Measurements from ENCODE around the gene MACROD2.

Gene MACROD2

GRCh38 chr20:14820771-14821170 lies 825.5 kb downstream of the MACROD2 start:
- no peak for DNase-seq (ENCODE audit: low read depth)

DNA sequence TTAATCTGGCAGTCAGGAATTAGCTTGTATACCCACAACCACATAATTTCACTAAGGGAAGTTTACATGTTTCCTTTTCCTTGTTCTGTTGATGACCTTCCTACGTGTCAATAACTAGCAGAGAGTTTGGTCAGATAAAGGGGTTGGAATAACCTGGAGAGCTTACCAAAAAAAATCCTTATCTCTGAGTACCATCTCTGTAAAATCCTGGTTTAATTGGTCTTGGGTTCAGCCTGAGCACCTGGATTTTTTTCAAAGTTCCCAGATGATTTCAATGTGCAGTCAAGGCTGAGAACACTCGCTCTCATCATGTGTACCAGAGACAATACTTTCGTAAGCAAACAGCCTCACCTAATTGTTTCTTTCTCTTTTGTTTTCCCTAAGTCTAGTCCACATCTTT lies 825.9 kb downstream of the MACROD2 start:
- DNase-seq (ENCODE audit: low read depth): no peak

DNA sequence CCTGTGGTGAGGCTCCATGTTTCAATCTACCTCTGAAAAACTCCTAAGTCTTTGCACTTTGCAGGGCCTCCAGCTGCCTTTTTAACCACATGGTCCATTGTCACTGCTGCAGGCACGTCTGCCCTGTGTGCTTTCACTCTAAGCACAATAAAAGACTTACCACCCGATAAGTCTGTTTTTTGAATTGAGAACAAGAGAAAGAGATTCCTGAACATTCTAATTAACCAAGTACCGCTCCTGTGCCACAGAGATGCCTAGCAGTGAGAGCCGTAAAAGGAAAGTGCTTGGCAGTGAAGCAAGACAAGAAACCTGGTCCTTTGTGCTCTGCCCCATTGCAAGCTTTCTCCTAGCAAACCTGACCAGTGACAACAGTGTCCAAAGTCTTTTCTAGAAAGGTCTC lies 829.7 kb downstream of the MACROD2 start:
- no peak for DNase-seq (ENCODE audit: low read depth)

GRCh38 chr20:14826543-14827313 lies 831.4 kb downstream of the MACROD2 start:
- DNase-seq (ENCODE audit: low read depth): no peak

- no peak for DNase-seq (ENCODE audit: low read depth)
Measured at GRCh38 chr20:14828459-14828858, 833.1 kb downstream of the MACROD2 start.

DNA sequence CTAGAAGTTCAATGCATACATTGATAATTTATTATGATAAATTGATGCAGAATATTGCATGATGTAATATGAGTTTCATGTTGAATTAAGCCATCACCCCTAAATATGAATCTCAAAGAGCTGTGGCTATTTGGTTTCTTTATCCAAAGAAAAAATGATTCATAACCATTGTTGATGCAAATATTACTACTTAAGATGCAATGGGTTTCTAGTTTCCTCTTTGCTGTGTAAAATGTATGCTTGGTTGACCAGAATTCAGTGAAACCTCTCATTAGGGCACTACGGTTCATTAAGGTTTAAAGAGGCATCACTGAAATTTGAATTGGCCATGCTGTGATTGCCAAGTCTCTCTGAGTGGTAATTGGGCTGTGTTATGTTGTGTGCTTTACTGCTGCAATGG lies 834.6 kb downstream of the MACROD2 start:
- no peak for DNase-seq (ENCODE audit: low read depth)

GRCh38 chr20:14830466-14830865 lies 835.1 kb downstream of the MACROD2 start:
- DNase-seq (ENCODE audit: low read depth): no peak

DNA sequence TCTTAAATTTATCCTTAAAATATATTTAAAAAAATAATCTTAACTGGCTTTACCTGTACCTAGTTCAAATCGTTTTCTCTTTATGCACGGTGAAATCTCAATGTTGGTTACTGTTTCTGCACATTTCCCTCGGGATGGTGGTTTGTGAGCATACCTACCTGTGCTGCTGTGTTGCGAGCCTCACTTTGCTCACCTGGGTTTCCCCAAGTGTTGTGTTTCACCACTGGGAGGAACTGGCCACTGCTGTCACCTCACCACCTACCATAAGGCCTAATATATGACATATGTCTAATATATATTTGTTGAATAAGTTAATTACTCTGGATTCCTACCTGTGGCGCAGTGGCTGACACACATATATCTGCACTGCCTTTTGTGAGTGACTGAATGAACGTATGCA lies 835.6 kb downstream of the MACROD2 start:
- no peak for DNase-seq (ENCODE audit: low read depth)

DNA sequence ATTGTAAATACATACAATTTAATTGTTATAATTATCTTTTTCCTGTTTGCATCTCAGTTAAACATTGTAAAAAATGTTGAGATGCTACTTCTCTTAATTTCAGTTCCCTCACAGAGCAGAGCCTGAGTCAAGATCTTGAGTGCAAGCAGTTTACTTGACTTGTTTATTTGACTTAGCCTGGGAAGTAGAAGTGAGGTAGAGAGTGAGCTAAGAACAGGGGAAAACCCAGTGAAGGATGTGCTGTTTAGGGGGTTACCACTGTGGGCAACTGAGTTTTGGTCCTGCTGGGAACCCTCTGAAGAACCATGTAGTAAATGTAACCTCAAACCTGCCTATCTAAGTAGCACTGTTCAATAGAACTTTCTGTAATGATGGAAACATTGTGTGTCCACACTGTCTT lies 837.3 kb downstream of the MACROD2 start:
- DNase-seq (ENCODE audit: low read depth): no peak

DNA sequence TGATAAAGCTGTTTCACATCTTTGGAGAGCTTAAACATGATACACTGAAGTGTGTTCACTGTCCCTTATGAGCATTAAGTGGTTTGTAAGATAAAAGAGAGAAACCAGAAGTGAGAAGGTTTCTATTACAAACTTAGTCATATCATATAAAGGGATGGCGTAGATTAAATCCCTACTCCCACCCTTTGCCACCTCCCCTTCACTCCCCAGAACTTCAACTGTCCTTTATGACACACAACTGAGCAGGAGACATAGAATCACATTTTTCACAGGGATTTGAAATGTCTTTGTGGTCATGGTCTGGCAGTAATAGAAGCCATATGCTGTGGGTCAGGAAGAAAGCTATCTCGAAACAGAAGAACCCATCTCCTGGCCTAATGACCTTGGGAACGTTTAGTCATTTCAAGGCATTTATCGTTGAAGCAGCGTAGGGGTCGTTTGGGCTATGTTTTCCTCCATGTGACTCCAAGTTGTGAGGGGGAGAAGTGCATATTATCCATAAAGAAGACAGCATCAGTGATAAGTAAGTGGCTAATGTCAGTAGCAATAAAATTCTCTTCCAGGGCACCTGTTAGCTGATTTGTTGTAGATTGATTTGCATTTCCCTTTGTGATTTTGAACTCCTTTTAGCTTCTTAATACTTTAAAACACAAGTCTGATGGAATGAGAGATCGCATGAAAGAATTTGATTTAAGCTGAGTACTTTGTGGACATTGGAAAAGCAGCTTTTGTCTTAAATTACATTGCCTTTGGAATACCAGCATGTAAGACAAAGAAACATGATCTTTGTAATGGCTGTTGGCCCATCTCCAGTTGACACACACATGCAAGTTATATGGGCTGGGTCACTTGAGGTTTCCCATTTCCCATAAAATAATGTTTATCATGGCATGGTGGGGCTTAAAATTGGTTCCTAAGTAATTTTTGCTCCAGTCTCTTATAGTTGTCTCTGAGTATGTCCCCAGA lies 843.6 kb downstream of the MACROD2 start:
- no peak for DNase-seq (ENCODE audit: low read depth)

- DNase-seq (ENCODE audit: low read depth): no peak
Measured at GRCh38 chr20:14845199-14846160, 850.2 kb downstream of the MACROD2 start.

DNA sequence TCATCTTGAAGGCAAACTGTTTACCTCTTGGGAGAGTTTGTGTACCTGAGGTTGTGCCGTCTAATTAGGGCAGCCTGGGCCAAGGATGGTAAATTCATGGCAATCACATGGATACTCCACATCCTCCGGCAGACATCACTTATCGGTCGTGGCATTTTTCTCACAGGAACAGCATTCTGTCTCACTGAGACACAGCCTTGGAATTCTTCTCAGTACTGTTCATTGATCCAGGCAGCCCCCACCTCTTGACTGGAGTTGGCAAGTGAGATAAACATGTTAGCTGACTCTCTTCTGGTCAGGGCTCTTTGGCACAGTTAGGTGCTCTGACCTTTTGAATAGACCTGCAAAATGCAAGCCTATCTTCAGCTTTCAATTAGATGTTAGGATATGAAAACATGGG lies 853.5 kb downstream of the MACROD2 start:
- no peak for DNase-seq (ENCODE audit: low read depth)

DNA sequence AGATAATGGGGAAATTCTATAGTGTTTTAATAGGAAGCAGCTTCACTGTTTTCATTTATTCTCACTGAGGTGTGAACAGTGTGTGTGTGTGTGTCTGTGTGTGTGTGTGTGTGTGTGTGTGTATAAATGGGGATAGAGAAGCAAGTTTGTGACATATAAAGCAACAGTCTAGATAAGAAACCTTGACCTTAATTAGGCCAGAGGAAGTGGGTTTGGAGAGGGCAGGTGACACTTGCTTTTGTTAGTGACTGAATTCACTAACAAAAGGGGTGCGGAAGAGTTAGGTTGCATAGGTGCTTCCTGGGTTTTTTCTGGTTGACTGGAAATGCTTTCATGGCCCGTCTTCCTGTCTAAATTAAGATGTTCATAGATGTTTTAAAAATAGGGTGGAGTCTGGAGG lies 857.8 kb downstream of the MACROD2 start:
- DNase-seq (ENCODE audit: low read depth): no peak

- no peak for DNase-seq (ENCODE audit: low read depth)
Measured at GRCh38 chr20:14855171-14855570, 859.9 kb downstream of the MACROD2 start.

DNA sequence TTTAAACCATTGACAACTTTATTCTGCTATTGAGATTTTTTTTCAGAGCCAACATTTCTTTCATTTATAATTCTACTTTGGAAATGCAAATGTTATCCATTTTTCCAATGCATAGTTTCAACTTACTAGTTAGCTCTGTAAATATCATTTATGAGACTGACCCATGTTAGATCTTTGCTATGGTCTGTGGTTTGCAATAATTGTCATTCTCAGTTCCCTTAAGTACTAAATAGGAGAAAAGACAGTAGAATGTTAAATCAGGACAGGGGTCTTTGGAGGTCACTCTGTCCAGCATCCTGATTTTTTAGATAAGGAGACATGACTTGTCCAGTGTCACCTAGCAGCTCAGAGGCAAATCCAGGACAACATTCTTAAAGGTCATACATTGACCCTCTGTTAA lies 864.3 kb downstream of the MACROD2 start:
- DNase-seq (ENCODE audit: low read depth): no peak

DNA sequence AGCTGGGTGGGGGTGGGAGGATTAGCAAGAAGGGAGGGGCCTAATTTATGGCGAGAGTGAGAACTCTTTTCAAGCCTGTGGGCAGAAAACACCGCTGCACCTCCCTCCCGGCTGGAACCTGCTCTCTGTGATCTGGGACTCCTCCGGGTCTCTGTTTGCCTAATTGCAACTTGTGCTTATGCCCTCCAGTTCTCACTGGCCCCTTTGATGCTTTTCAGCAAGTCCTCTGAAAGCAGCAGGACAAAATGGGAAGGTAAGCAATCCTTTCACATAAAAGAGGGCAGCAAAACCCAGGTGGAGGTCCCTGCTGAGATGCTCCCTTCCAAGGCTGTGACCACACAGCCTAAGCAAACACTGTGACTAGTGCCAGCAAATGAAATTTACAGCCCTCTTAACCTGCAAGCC lies 865.1 kb downstream of the MACROD2 start:
- no peak for DNase-seq (ENCODE audit: low read depth)

GRCh38 chr20:14861028-14861699 lies 865.8 kb downstream of the MACROD2 start:
- no peak for DNase-seq (ENCODE audit: low read depth)

- DNase-seq (ENCODE audit: low read depth): no peak
Measured at GRCh38 chr20:14865169-14865568, 869.9 kb downstream of the MACROD2 start.

DNA sequence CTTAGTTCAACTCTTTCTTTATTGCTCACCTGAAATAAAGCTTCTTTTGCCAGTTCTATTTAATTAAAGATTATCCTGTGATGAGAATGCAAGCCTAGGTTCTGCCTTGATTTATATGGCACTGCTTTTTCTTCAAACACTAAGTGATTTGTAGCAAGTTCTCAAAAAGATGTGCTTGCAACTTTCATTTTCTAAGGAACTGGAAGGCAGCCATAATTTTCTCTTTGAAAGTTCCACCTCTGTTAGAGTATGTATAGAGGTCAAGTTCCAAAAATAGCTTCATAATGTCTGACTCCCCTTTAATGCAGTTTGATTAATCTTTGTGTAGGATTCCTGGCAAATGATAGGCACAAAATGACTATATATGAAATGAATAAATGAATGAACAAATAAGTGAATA lies 870.4 kb downstream of the MACROD2 start:
- no peak for DNase-seq (ENCODE audit: low read depth)

- no peak for DNase-seq (ENCODE audit: low read depth)
Measured at GRCh38 chr20:14866841-14867514, 871.7 kb downstream of the MACROD2 start.
